Measurements from ENCODE around the gene GADL1.

GADL1 gene

DNA sequence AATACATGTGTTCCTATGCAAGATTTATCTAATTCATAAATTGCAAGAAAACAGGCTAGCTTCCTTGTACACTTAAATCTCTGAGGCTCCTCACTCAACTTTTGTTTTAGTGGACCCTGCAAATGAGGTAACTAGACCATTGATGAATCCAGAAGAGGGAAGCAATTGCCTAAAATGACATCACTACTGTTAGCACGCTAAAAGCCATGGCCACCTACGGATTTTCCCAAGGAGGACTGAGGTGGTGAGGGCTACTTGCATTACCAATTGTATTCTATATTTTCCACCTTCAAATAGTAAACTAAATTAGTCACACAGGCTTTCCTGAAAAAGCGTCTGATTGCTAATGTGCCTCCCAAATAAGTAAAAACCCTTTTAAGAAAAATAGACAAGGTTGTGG, 140.7 kb downstream of the GADL1 start:
- no peak for DNase-seq

DNA sequence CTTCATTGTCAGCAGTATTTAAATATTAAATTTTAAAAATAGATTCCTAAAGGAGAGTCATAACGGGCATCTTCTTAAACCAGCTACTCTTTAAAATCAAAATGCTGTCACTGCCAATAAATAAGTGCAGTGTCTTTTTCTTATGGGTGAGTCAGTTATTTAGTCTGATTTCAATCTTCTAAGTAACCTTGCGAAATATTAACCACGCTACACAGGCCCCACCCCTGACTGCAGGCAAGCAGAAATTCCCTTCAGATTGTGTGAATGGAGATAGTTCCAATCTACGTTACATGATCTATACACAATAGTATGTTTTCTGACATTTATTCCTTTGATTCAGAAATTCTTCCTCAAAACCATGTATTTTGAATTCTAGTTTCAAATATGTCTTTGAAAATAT, 141.5 kb downstream of the GADL1 start:
- no peak for DNase-seq

DNA sequence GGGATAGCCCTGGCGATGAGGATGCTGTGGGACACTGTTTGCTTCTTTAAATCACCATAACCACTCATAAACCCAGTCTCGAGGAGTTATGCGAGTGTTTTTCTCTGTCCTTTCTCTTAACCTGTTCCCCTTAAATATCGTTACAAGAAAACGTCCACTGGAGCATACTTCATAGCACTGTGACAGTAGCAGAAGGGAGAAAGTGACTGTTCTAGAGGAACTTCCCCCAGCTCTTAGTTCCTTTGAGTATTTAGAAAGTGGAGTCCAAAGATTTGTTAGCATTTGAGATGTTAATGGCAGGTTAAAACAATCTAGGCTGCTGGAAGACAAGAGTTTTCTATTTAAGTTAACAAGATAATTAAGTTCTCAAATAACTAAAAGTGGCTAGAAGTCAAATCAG, 142.0 kb downstream of the GADL1 start:
- DNase-seq, result no peak

DNA sequence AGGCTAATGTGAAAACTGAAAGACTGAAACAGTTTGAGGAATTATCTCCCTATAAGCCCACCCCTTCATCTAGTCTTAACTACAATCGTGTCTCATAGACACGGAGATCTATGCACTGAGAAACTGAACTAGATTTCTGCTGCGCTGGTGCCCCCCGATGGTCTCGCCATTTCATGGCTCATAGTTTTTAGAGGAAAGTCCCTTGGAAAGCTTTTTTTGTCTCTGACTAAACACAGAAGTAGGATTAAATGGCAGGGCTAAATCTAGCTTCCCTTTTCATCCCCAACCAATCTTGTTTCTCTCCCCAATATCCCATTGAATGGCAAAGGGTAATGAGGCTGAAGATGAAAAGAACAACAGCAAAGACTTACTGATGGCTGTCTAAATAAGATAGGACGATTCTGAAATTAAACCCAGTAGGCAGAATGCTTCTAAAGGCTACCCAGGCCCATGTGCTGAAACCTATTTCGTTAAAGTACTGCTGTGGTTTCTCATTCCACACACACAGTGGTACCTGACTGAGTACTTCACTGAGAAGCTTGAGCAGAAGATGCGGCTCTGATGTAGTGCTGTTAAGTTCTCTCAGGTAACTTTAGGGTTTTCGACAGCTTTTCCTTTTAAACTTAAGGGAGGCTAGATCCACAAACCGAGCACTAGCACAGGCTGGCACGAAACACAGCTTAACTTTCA, 142.7 kb downstream of the GADL1 start:
- DNase-seq, result peak; percentile 52

DNA sequence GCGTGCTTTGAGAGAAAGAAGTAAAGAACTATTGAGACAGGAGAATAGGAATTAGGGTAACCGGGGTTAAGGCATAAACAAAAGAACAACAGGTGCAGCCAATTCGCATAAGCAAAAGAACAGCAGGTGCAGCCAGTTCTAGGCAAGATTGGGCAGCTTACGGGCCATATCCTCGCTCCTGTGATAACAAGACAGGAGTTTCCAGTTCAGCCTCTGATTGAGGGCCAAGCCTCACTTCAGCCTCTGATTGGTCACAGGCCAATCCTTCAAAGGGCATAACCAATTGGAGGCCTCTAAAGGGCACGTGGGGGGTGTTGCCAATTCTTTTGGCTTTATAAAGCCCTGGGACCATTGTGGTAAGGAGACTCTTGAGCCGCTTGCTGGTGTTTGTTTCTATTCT, 143.5 kb downstream of the GADL1 start:
- no peak for DNase-seq

DNA sequence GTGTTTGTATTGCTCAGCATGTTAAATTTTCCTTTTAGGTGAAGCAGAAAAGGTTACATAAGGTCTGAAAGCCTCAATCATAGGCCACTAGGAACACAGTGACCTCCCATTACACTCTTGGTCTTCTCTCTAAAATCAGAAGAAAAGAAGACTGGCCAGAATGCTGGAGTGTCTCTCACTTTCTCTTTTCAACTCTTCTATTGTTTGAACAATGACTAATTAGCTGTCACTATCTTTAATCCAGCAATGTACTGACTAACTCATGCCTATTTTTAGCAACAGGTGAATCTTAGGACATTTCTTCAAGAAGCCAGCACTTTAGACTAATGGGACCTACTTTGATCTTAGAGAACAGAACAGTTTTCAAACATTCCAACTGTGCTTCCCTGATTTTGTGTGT, 145.2 kb downstream of the GADL1 start:
- DNase-seq, result no peak

DNA sequence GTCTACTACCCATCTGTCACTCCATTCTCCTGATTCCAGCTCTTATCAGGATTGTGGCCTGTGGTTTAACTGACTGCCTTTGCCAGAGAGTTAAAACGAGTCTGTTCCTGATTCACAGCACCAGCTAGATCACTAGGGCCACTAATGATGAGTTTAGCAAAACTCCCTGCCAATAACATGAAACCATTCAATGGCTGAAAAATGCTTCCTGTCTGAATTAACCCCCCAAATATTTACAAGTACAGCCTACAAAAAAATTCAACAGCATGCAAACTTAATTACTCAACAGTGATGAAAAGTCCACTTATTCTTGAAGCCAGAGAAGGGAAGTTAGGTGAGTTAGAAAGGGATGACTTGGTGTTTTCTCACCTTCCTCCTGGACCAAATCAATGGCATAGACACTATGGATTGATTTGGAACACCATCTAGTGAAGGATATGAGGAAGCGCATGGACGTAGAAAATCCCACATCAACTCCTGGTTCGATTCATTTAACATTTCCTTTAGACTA, 146.6 kb downstream of the GADL1 start:
- no peak for DNase-seq

DNA sequence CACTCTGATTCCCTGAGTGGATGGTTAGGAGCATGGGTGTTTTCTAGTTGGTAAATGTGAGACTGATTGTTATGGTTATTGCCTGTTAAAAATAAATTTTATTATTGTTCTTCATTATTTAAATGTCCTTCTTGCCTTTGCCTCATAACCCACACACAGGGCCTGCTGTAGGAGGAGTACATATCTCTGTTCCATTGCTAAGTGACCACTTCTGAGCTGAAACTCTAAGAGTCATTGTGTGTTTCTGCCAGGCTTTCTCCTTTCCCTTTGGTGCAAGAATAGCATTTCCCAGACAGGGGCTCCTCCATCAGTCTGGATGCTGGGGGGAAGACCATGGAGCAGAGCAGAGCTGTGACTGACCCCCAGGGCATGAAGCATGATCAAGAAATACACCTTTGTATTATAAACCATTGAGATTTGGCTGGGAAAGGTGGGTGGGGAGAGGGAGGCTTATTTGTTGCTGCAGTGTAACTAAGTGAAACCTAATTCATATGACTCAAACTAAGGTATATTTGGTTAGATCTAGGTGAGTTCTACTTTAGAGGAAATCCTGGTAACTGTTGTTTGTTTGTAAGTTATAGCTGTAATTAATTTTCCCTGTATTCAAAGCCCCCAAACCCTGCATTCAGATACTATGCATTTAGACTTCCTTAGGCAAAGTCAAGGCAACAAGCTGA, 150.7 kb downstream of the GADL1 start:
- DNase-seq, result no peak

DNA sequence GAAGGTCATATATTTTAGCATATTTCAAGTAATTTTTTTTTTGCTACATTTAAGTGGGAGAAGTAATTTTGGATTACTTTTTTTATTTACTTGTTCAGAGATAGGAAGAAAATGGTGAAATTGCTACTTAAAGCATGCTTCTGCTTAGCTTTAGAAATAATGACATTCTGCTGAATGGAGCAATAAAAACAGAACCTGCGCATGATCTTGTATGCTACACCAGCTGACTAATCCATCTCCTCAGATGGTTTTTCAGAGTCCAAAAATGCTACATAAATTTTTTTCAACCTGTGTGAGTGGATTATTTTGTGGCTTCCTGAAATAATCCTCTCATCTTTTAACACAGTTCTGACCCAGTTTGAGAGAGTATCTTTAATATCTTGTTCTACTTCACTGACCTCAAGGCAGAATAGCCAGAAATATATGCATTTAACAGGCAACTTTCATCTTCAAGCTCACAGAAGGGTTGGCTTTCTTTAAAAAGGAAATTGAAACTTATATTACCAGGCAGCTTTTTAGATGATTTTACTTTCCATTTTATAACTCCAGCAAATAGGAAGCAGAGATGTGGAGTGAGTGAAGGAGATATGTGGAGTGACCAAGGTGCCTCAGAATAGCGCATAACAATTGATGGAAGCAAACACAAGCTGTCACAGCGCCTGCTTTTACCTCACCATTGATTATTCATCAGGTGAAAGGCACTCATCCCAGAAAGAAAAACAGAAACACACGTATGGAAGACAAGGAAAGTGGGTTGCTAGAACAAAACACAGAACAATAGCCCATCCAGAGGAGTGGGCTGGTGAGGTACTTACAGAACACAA, 151.5 kb downstream of the GADL1 start:
- no peak for DNase-seq

DNA sequence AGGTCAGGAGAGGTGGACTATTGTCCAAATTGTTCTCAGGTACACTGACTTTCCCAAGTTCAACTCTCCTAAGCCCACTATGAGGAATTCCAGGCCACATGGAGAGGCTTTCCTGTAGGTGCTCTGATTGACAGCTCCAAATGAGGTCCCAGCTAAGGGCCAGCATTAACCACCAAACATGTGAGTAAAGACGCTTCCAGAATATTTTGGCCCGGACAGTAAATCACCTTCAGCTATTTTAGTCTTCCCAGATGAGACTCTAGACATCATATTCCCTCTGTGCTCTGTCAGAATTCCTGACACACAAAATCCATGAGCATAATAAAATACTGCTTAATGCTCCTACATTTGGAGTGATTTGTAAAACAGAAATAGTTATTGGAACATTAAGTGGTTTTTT, 152.6 kb downstream of the GADL1 start:
- no peak for DNase-seq

DNA sequence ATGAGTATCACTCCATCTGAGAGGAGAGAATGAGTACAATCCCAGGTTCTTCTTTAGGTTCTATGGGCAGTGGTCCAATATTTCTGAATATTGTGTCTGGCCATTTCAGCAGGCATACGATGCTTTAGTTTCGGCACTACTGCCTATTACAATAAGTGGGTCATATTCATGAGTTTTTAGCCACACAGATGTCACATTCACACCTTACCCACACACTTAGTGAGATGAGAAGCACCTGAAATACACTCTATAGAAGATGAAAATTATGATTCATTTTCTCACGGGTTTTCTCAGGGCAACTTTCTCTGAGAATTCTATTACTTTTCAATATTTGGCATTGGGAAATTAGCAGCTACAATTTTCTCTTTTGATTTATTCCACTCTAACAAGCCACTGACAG, 155.9 kb downstream of the GADL1 start:
- no peak for DNase-seq

DNA sequence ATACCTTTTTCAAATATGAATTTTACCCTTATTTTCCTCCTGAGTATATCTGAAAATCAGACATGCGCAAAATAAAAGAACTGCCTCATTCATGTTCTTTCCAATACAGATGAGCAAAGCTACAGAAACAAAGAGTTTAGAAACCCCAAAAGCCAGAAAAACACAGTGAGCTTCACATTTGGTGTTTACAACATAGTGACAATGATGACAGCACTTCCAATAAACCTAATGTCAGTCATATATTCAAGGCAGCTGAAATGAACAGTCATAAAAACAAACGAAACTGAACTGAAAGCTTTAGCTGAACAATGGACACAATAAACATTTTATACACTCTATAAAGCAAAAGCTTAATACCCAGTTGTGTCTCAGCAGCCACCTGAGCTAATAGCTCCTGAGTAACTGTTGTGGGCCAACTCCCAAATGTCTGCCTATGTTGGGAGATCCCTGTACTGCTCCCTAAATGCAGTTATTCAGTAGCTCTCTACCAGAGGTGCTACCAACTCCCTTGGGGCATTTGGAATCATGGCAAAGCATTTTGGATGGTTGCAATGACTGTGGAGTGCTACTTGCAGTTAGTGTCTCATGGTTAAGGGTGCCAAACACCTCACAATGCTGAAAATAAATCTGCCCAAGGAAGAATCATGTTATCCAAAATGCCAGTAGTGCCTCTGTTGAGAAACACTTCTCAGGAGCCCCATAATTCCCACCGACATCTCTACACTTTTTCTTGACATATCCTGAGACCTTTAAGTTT, 156.5 kb downstream of the GADL1 start:
- DNase-seq, result no peak

DNA sequence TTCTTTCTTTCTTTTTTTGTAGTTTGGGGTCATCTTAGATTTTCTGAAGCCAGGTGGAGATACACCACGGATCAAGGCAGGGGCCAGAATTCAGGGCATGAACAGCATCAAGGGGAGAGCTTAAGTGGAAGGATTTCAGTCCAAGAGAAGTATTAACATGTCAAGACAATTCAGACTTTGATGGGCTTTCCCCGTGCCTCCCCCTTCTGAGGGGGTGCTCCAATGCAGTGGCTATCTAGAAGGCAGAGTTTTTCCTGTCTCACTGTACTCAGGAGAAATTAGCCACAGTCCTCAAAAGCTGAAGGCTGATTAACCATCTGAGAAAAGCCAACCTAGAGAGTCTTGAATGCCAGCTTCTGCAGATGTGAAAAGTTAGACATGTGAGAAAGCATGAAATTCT, 160.8 kb downstream of the GADL1 start:
- DNase-seq, result no peak

DNA sequence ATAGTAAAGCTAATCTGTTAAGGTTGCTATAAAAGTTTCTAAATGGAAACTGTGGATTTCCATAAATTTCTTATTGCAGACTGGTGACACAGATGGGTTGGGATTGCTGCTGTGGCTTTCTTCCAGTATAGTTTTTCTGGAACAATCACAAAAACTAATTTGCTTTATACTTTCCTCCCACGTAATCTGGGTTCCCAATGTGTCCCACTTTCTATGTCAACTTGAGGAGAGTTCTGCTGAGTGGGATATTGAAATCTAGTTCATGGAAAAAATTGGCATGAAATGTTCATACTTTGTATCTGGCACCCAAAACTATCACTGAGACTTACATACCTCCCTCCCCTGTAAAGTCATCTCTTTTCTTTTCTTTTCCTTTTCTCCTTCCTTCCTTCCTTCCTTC, 161.3 kb downstream of the GADL1 start:
- no peak for DNase-seq

DNA sequence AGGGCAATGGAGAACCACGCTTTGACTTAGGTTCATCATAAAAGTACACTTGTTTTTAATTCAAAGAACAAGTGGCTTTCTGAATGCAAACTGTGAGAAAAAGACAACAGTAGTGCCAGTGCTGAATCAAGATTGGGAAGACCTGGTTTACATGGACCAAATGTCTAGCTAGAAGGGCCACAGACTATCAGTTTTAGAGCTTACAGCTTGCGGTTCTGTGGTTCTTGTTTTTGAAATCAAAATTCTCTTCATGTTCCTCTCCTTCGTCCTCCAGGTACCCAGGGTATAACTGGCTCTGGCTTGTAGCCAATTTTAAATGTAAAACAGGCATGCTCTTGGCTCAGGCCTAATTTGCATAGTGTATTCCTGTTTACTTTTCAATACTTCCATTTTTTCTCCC, 163.5 kb downstream of the GADL1 start:
- DNase-seq, result no peak

DNA sequence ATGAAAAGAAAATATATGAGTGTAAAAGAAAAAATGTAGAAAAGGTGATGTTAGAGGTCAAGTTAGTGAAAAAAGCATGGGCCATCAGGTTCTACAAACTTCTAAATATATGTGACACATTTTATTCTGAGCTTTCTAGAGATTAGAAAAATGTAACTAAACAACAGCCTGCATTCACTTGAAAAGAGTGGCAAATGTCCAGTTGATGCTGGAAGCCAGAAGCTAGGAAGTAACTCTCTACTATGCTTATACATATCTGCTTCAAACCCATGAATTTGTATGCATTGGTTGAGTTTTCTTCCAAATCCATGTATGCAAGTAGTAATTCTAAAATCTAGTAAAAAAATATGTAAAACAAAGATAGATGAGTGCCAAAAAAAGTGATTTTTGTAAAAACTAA, 164.5 kb downstream of the GADL1 start:
- no peak for DNase-seq

DNA sequence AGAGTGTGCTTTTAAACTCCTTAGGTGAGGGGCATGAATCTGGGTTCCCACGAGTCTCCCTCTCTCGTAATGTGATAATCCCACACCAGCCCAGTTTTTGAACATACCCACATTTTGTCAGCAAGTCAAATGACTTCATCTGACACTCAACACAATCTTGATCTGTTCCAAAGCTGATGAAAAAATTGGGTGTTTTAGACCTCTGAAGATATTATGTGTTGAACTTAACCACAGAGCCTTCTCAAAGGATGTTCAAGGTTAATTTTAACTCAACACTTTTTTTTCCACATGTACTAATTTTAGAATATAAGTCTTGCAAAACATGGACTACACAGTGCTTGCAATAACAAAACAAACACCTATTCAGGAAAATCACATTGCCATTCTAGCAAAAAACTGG, 164.9 kb downstream of the GADL1 start:
- DNase-seq, result no peak

DNA sequence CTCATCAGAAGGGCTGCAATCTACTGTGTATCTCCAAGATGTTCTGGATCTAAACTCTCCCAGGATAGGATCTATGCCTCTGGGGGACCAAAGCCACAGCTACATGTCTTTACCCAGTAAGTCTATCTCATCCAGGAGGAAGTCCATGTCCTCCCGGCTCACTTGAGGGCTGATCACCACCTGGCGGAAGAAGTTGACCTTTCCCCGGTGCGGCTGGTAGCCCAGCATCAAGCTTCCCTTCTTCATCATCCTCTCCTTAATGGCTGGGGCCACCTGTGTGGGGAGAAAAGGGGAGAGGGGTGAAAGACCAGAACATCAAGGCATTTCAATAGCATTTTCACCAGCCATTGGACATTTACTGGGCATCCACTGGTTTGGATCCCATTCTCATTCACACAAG, 166.3 kb downstream of the GADL1 start:
- DNase-seq, result no peak

DNA sequence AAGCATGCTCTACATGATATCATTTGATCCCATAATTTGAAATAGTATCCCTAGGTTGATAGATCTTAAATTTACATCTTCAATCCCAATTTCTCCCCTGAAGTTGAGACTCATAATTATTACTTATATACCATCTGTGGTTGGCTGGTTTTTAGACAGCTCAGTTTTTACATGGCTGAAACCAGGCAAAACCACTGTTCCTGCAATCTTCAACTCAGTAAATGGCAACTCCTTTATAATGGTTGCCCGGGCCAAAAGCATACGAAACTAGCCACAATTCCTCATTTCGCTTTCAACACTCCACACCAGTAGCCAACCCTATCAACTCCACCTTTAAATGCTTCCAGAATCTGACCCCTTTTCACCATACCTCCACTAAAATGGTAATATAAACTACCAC, 169.6 kb downstream of the GADL1 start:
- no peak for DNase-seq

DNA sequence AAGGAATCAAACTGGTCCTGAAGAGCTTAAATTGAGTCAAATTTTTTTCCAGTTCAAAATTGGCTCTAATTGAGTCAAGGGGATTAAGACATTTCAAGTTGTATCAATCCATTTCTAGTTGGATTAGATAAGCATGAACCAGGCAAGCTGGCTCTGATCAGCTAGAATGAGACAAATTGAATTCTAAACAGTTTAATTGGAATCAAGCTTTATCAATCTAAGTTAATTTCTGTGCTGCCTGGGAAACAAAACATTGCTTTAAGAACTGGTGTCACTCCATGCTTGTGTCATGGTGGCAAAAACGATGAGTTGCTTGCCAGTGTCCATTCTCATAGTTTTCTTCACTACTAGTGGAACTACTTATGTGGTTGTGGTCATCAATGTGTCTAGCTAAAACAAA, 171.2 kb downstream of the GADL1 start:
- DNase-seq, result no peak

DNA sequence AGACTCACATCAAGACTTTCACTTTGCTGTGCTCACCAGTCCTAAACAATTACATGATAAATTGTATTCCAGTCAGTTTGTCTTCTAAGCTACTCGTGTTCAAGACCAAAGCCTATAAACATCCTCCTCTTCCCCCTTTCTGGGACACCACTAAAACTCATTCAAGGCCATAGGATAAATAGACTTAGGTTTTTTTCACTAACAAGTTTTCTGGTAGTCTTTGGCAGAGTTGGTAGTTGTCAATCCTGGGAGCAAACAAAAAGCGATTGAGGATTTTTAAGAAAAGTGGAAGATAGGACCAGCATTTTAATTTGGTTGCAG, 173.2 kb downstream of the GADL1 start:
- DNase-seq, result no peak

DNA sequence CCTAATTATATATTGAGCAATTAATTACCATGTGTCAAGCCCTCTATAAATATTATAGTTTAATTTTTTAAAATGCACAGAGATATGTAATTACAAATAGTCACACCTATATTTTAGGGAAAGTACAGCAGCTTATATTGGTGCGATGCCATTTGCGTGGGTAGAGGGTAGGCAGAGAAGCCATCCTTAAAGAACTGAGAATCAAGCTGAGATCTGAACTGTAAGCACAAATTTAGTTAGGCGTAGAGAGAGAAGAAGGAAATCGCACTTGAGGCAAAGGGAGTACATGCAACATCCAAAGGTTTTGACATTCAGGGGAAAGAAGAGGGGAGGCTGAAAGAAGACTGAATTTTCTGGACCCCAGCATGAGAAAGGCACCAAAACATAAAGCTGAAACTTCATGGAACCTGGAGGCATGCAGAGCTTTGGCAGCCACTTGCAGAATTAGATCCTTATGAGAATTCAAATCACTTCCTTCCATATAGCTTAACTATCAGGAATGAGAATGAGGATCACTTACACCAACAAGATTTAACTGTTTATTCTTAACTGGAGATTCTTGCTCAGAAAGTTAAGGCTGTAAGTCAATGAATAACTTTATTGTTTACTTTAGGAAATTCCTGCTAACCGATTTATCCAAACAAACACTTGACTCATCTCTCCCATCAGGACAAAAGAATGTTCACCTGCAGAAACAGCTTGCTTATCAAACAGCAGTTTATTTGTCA, 173.7 kb downstream of the GADL1 start:
- DNase-seq, result no peak

DNA sequence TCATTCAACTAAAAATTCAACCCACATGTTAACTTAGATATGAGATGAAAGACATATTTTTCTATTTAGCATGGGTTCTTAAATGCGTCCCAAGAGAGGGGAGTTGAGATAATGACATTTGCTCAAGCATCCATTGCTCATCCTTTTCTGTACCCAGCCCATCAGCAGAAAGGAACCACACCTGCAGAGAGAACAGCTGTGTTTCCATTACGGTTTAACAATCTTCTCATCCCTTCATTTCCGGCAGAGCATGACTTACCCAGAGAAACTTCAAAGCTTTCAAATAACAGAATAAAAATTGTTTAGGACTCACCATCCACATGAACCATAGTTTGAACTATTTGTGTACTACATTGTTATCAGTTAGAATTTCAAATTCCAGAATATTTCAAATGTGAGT, 174.9 kb downstream of the GADL1 start:
- no peak for DNase-seq
